ENCODE measurements around the gene IL22RA2. TPM values are rescaled to one million over a fixed set of nuclear protein-coding genes. Genes with fewer than 3 reads are reported as not detected.
"Not testable (repeated sequence)": the region's sequence is repeated elsewhere in the genome, so short reads cannot be mapped to it uniquely, and the experiment has no call there.

Gene IL22RA2
- total RNA-seq, 6 experiments from 2014 or later, result not detected

- Histone ChIP-seq H3K27ac (no peak overlapping the region), H3K36me3 (no peaks in the 10 kb centered on the region), H3K4me3 (no peak overlapping the region), H3K4me1 (no peaks in the 10 kb centered on the region), H3K27me3 (no peaks in the 10 kb centered on the region), H3K9me3 (no peaks in the 10 kb centered on the region)
- intact Hi-C loops (cut with DNase I), result no loop called here
- DNase-seq (no peak), ATAC-seq (no peak)
- TF ChIP-seq POLR2A (IDR thresholded peaks at IDR 0.05) (no peak), CTCF (IDR thresholded peaks at IDR 0.05) (no peak)
- 53% methylated on average over 1 of the region's 1 CpG for WGBS (ENCODE audit: insufficient coverage, low coverage, low lambda C conversion rate, missing lambda C conversion rate)
These were observed 65.7 kb downstream of the IL22RA2 start for GRCh38 chr6:137107767-137108105.

DNA sequence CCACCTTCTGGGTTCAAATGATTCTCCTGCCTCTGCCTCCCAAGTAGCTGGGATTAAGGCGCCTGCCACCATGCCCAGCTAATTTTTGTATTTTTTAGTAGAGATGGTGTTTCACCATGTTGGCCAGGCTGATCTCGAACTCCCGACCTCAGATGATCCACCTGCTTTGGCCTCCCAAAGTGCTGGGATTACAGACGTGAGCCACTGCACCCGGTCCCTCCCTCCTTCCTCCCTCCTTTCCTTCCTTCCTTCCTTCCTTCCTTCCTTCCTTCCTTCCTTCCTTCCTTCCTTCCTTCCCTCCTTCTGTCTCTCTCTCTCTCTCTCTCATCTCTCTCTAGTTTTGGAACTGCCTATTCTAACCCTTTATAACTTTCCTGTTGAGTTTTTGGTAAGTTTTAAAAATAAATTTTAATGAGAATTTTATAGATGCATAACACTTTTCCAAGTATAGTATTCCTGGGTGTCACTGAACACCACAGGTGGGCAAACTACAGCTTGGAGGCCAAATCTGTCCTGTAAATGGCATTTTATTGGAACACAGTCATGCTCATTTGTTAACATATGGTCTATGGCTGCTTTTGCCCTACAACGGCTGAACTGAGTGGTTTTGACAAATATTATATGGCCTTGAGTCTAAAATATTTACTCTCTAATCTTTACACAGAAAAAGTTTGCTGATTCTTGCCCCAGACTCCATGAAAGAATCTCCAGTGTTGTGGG lies 66.2 kb downstream of the IL22RA2 start:
- intact Hi-C loops (cut with DNase I); H3K4me3 ChIP-seq; ATAC-seq; H3K9me3 ChIP-seq; H3K27ac ChIP-seq; H3K27me3 ChIP-seq; H3K36me3 ChIP-seq; DNase-seq; H3K4me1 ChIP-seq: not testable (repeated sequence)
- 54% methylated on average over 6 of the region's 6 CpGs for WGBS (ENCODE audit: insufficient coverage, low coverage, low lambda C conversion rate, missing lambda C conversion rate)

- ATAC-seq, result no peak
- Histone ChIP-seq H3K27ac (no peak overlapping the region), H3K4me3 (no peak overlapping the region), H3K27me3 (no peaks in the 10 kb centered on the region), H3K36me3 (no peaks in the 10 kb centered on the region), H3K4me1 (no peaks in the 10 kb centered on the region), H3K9me3 (no peaks in the 10 kb centered on the region)
- DNase-seq, result no peak
- WGBS (ENCODE audit: insufficient coverage, low coverage, low lambda C conversion rate, missing lambda C conversion rate), result 84% methylated on average over 3 of the region's 3 CpGs
- intact Hi-C loops (cut with DNase I), result no loop called here
- TF ChIP-seq POLR2A (IDR thresholded peaks at IDR 0.05) (no peak), CTCF (IDR thresholded peaks at IDR 0.05) (no peak)
These were observed 67.3 kb downstream of the IL22RA2 start for GRCh38 chr6:137106183-137106582.

GRCh38 chr6:137105375-137105774 lies 68.1 kb downstream of the IL22RA2 start:
- no peak for ATAC-seq
- no peaks in the 10 kb centered on the region for H3K9me3 ChIP-seq
- intact Hi-C loops (cut with DNase I), result no loop called here
- WGBS (ENCODE audit: insufficient coverage, low coverage, low lambda C conversion rate, missing lambda C conversion rate), result 53% methylated on average over 4 of the region's 4 CpGs
- H3K36me3 ChIP-seq, result no peaks in the 10 kb centered on the region
- TF ChIP-seq POLR2A (IDR thresholded peaks at IDR 0.05) (no peak), CTCF (IDR thresholded peaks at IDR 0.05) (no peak)
- DNase-seq, result no peak
- no peaks in the 10 kb centered on the region for H3K27me3 ChIP-seq
- no peak overlapping the region for H3K4me3 ChIP-seq
- no peak overlapping the region for H3K27ac ChIP-seq
- no peaks in the 10 kb centered on the region for H3K4me1 ChIP-seq

GRCh38 chr6:137104926-137105325 lies 68.5 kb downstream of the IL22RA2 start:
- DNase-seq (no peak), ATAC-seq (no peak)
- H3K4me3 ChIP-seq, result no peak overlapping the region
- no peaks in the 10 kb centered on the region for H3K9me3 ChIP-seq
- intact Hi-C loops (cut with DNase I), result no loop called here
- no peaks in the 10 kb centered on the region for H3K36me3 ChIP-seq
- H3K27ac ChIP-seq, result no peak overlapping the region
- TF ChIP-seq CTCF (IDR thresholded peaks at IDR 0.05) (no peak), POLR2A (IDR thresholded peaks at IDR 0.05) (no peak)
- WGBS (ENCODE audit: insufficient coverage, low coverage, low lambda C conversion rate, missing lambda C conversion rate), result no CpG with 5 or more reads among the region's 3 CpGs
- no peaks in the 10 kb centered on the region for H3K27me3 ChIP-seq
- H3K4me1 ChIP-seq, result no peaks in the 10 kb centered on the region
